A673 (cell line): ENCODE data around the gene TBC1D16.

Experiments used
- EZH2 ChIP-seq: fragments of 200-600 bp; sonication (generic); IDR thresholded peaks from 2 replicates; pipeline ENCODE4 v1.6.1; 2017; ENCODE audit warnings: borderline replicate concordance, low read depth, mild to moderate bottlenecking, mixed read lengths, antibody characterized with exemption, low read length; ENCODE audit not compliant: poor library complexity, severe bottlenecking
- TF ChIP-seq, protein P1 (sequence below): fragments of 300-800, 200-600 bp; sonication (generic); conservative IDR thresholded peaks from 2 replicates; pipeline ENCODE4 v1.5.1; 2017; ENCODE audit warnings: low read depth, mild to moderate bottlenecking, antibody characterized with exemption, low read length, moderate library complexity, mixed read lengths

DNA sequence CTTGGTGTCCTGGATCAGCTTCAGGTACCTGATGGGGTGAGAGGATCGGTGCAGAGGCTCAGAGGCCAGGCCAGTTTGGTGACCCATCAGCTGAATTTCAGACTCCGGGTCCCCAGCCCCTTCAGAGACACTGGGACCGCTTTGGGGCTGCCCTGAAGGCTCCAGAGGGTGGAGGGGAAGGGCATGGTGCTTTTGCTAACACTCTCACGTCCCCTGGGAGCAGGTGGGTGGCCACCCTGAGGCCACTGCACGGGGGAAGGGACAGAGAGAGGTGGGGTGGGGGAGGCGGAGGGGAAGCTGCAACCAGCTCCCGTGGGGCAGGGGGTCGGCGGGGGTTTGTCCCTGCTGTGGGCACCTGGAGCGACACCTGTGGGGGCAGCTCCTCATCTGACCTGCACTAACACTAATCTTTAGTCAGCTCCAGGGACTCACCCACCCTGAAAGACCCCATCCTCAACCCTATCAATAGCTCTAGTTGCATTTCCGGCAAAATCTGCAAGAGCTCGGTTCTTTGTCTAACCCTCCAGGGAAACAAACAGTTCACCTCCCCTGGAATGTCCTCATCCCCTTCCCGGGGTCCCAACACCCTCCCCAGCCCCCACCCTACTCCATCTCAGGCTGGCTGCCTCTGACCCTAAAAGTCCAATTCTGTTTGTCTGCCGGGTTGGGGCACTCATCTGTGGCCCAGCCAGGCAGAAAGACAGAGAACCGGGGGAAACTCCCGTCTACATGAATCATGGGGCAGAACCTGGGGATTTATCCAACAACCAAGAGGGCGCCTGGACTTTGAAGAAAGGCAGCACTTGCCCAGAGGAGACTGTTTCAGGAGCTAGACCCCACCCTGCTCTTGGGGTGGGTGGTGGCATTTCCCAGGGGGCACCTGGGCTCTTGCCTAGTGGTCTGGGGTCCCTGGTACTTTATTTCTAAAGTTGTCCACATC, 104.5 kb downstream of the TBC1D16 start:
- TF ChIP-seq, protein P1, sequence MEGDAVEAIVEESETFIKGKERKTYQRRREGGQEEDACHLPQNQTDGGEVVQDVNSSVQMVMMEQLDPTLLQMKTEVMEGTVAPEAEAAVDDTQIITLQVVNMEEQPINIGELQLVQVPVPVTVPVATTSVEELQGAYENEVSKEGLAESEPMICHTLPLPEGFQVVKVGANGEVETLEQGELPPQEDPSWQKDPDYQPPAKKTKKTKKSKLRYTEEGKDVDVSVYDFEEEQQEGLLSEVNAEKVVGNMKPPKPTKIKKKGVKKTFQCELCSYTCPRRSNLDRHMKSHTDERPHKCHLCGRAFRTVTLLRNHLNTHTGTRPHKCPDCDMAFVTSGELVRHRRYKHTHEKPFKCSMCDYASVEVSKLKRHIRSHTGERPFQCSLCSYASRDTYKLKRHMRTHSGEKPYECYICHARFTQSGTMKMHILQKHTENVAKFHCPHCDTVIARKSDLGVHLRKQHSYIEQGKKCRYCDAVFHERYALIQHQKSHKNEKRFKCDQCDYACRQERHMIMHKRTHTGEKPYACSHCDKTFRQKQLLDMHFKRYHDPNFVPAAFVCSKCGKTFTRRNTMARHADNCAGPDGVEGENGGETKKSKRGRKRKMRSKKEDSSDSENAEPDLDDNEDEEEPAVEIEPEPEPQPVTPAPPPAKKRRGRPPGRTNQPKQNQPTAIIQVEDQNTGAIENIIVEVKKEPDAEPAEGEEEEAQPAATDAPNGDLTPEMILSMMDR = no peak
- no peak for TF ChIP-seq EZH2
